Activated naive CD8-positive, alpha-beta T cell treated with anti-CD3 and anti-CD28 coated beads, Interleukin-2, amount 50 U/mL, for 24 hours (primary cell): ENCODE data around the gene CCR4.
"Not testable (repeated sequence)": the region's sequence is repeated elsewhere in the genome, so short reads cannot be mapped to it uniquely, and the experiment has no call there.

Experiments
- ATAC-seq: fragments of 150-1000 bp; cut with Tn5 transposase; one replicate; pipeline ENCODE4 v1.10.0; 2021
- DNase-seq: peaks from one replicate; pipeline ENCODE4 v3.0.0; 2021
- H3K27ac Mint-ChIP-seq: one replicate; pipeline ENCODE4 v1.8.0; 2021; ENCODE audit warnings: mild to moderate bottlenecking, mixed read lengths
- H3K27me3 Mint-ChIP-seq: one replicate; pipeline ENCODE4 v1.8.0; 2021; ENCODE audit warnings: mixed read lengths
- H3K36me3 Mint-ChIP-seq: one replicate; pipeline ENCODE4 v1.8.0; 2021; ENCODE audit warnings: low read depth, mixed read lengths
- H3K4me1 Mint-ChIP-seq: one replicate; pipeline ENCODE4 v1.8.0; 2021; ENCODE audit warnings: mixed read lengths
- H3K4me3 Mint-ChIP-seq: one replicate; pipeline ENCODE4 v1.8.0; 2021; ENCODE audit warnings: mild to moderate bottlenecking, moderate library complexity, mixed read lengths
- H3K9me3 Mint-ChIP-seq: one replicate; pipeline ENCODE4 v1.8.0; 2021; ENCODE audit warnings: mixed read lengths

Gene CCR4

GRCh38 chr3:32963871-32964270, 12.4 kb downstream of the CCR4 start:
- H3K27ac Mint-ChIP-seq: peak overlapping the region; percentile 28
- H3K4me1 Mint-ChIP-seq: peaks cover 50% of the 10 kb centered on the region
- no peak overlapping the region for H3K4me3 Mint-ChIP-seq
- peaks cover 29% of the 10 kb centered on the region for H3K9me3 Mint-ChIP-seq
- DNase-seq (no peak), ATAC-seq (peak; percentile 63)
- H3K36me3 Mint-ChIP-seq: peaks cover 30% of the 10 kb centered on the region
- no peaks in the 10 kb centered on the region for H3K27me3 Mint-ChIP-seq

GRCh38 chr3:32964781-32965180, 13.3 kb downstream of the CCR4 start:
- DNase-seq, ATAC-seq, H3K4me3 Mint-ChIP-seq, H3K27me3 Mint-ChIP-seq, H3K27ac Mint-ChIP-seq: not testable (repeated sequence)
- Mint-ChIP-seq H3K36me3 (peaks cover 30% of the 10 kb centered on the region), H3K9me3 (peaks cover 29% of the 10 kb centered on the region), H3K4me1 (peaks cover 40% of the 10 kb centered on the region)

GRCh38 chr3:32965617-32966213, 14.3 kb downstream of the CCR4 start:
- DNase-seq, H3K27ac Mint-ChIP-seq, H3K27me3 Mint-ChIP-seq, H3K4me3 Mint-ChIP-seq, ATAC-seq: not testable (repeated sequence)
- peaks cover 30% of the 10 kb centered on the region for H3K36me3 Mint-ChIP-seq
- peaks cover 31% of the 10 kb centered on the region for H3K4me1 Mint-ChIP-seq
- H3K9me3 Mint-ChIP-seq: peaks cover 29% of the 10 kb centered on the region

- peaks cover 30% of the 10 kb centered on the region for H3K36me3 Mint-ChIP-seq
Measured at GRCh38 chr3:32966627-32967026, 15.2 kb downstream of the CCR4 start.

GRCh38 chr3:32968166-32968919, 16.9 kb downstream of the CCR4 start:
- Mint-ChIP-seq H3K4me3 (no peak overlapping the region), H3K9me3 (peaks cover 29% of the 10 kb centered on the region), H3K36me3 (peaks cover 30% of the 10 kb centered on the region), H3K4me1 (peaks cover 14% of the 10 kb centered on the region), H3K27me3 (no peaks in the 10 kb centered on the region), H3K27ac (no peak overlapping the region)
- ATAC-seq (no peak), DNase-seq (no peak)

More at GRCh38 chr3:32966627-32967026, 15.2 kb downstream of the CCR4 start:
- not testable (repeated sequence) for DNase-seq, ATAC-seq, H3K27me3 Mint-ChIP-seq, H3K27ac Mint-ChIP-seq, H3K4me3 Mint-ChIP-seq
- Mint-ChIP-seq H3K4me1 (peaks cover 22% of the 10 kb centered on the region), H3K9me3 (peaks cover 29% of the 10 kb centered on the region)

GRCh38 chr3:32968920-32969389, 17.5 kb downstream of the CCR4 start:
- Mint-ChIP-seq H3K4me3 (no peak overlapping the region), H3K27me3 (no peaks in the 10 kb centered on the region), H3K9me3 (peaks cover 26% of the 10 kb centered on the region), H3K27ac (no peak overlapping the region), H3K36me3 (peaks cover 29% of the 10 kb centered on the region), H3K4me1 (peaks cover 12% of the 10 kb centered on the region)
- ATAC-seq: no peak
- DNase-seq: no peak

GRCh38 chr3:32969656-32970055, 18.2 kb downstream of the CCR4 start:
- no peak overlapping the region for H3K27ac Mint-ChIP-seq

GRCh38 chr3:32971291-32971690, 19.8 kb downstream of the CCR4 start:
- not testable (repeated sequence) for H3K27me3 Mint-ChIP-seq, H3K4me3 Mint-ChIP-seq, H3K9me3 Mint-ChIP-seq, H3K27ac Mint-ChIP-seq, H3K4me1 Mint-ChIP-seq, DNase-seq, H3K36me3 Mint-ChIP-seq, ATAC-seq

More at GRCh38 chr3:32969656-32970055, 18.2 kb downstream of the CCR4 start:
- H3K4me3 Mint-ChIP-seq: no peak overlapping the region
- H3K27me3 Mint-ChIP-seq: no peaks in the 10 kb centered on the region
- DNase-seq: no peak
- peaks cover 23% of the 10 kb centered on the region for H3K36me3 Mint-ChIP-seq
- no peak for ATAC-seq
- peaks cover 20% of the 10 kb centered on the region for H3K9me3 Mint-ChIP-seq
- peaks cover 7% of the 10 kb centered on the region for H3K4me1 Mint-ChIP-seq

GRCh38 chr3:32972482-32973146, 21.2 kb downstream of the CCR4 start:
- no peak for ATAC-seq
- Mint-ChIP-seq H3K9me3 (no peaks in the 10 kb centered on the region), H3K4me3 (no peak overlapping the region), H3K36me3 (no peaks in the 10 kb centered on the region), H3K27ac (no peak overlapping the region), H3K27me3 (no peaks in the 10 kb centered on the region), H3K4me1 (peaks cover 8% of the 10 kb centered on the region)
- no peak for DNase-seq

- ATAC-seq (peak; percentile 66), DNase-seq (no peak)
- Mint-ChIP-seq H3K4me3 (no peak overlapping the region), H3K9me3 (no peaks in the 10 kb centered on the region), H3K27ac (no peak overlapping the region), H3K27me3 (no peaks in the 10 kb centered on the region), H3K4me1 (peaks cover 8% of the 10 kb centered on the region), H3K36me3 (no peaks in the 10 kb centered on the region)
Measured at GRCh38 chr3:32973982-32974381, 22.5 kb downstream of the CCR4 start.

GRCh38 chr3:32975891-32976595, 24.6 kb downstream of the CCR4 start:
- Mint-ChIP-seq H3K27ac (no peak overlapping the region), H3K9me3 (no peaks in the 10 kb centered on the region), H3K36me3 (no peaks in the 10 kb centered on the region), H3K27me3 (no peaks in the 10 kb centered on the region), H3K4me3 (no peak overlapping the region), H3K4me1 (peaks cover 8% of the 10 kb centered on the region)
- no peak for ATAC-seq
- DNase-seq: no peak

- H3K27me3 Mint-ChIP-seq: no peaks in the 10 kb centered on the region
- H3K4me3 Mint-ChIP-seq: no peak overlapping the region
- peaks cover 8% of the 10 kb centered on the region for H3K4me1 Mint-ChIP-seq
- H3K9me3 Mint-ChIP-seq: no peaks in the 10 kb centered on the region
- H3K36me3 Mint-ChIP-seq: no peaks in the 10 kb centered on the region
- DNase-seq: no peak
- H3K27ac Mint-ChIP-seq: no peak overlapping the region
- ATAC-seq: no peak
Measured at GRCh38 chr3:32977861-32978260, 26.4 kb downstream of the CCR4 start.

GRCh38 chr3:32978331-32978730, 26.9 kb downstream of the CCR4 start:
- Mint-ChIP-seq H3K4me3 (no peak overlapping the region), H3K36me3 (no peaks in the 10 kb centered on the region), H3K27me3 (no peaks in the 10 kb centered on the region), H3K9me3 (no peaks in the 10 kb centered on the region), H3K27ac (no peak overlapping the region), H3K4me1 (peaks cover 8% of the 10 kb centered on the region)
- no peak for ATAC-seq
- no peak for DNase-seq

GRCh38 chr3:32983124-32983523, 31.7 kb downstream of the CCR4 start:
- Mint-ChIP-seq H3K9me3 (no peaks in the 10 kb centered on the region), H3K4me1 (no peaks in the 10 kb centered on the region), H3K4me3 (no peak overlapping the region), H3K27ac (no peak overlapping the region), H3K27me3 (no peaks in the 10 kb centered on the region), H3K36me3 (peaks cover 3% of the 10 kb centered on the region)
- DNase-seq (no peak), ATAC-seq (no peak)
